ENCODE results near the gene ANKS6. TPM values are rescaled to one million over a fixed set of nuclear protein-coding genes. Genes with fewer than 3 reads are reported as not detected.

ANKS6 gene
- total and polyA plus RNA-seq, 5 donors = 3.6 to 7.9 (median 5.6) TPM

- H3K9me3 ChIP-seq (ENCODE audit: control insufficient read depth, low read length) = no peaks in the 10 kb centered on the region
- H3K4me1 ChIP-seq (ENCODE audit: control insufficient read depth, insufficient read depth, low read length) = no peaks in the 10 kb centered on the region
- 75% methylated on average over 1 of the region's 1 CpG for WGBS
- H3K27ac ChIP-seq (ENCODE audit: low read length) = no peak overlapping the region
- ATAC-seq (no peak), DNase-seq (no peak)
- intact Hi-C loops (cut with DNase I) = no loop called here
- no peaks in the 10 kb centered on the region for H3K27me3 ChIP-seq (ENCODE audit: control insufficient read depth, insufficient read depth)
- H3K4me3 ChIP-seq (ENCODE audit: low read length) = no peak overlapping the region
These were observed 5.6 kb upstream of the ANKS6 start for GRCh38 chr9:98801969-98802371.

- WGBS = 92% methylated on average over 1 of the region's 1 CpG
- DNase-seq = no peak
- no peaks in the 10 kb centered on the region for H3K4me1 ChIP-seq (ENCODE audit: control insufficient read depth, insufficient read depth, low read length)
- no peak overlapping the region for H3K27ac ChIP-seq (ENCODE audit: low read length)
- no peaks in the 10 kb centered on the region for H3K9me3 ChIP-seq (ENCODE audit: control insufficient read depth, low read length)
- H3K27me3 ChIP-seq (ENCODE audit: control insufficient read depth, insufficient read depth) = no peaks in the 10 kb centered on the region
- intact Hi-C loops (cut with DNase I) = no loop called here
- no peak overlapping the region for H3K4me3 ChIP-seq (ENCODE audit: low read length)
- ATAC-seq = no peak
These were observed 5.2 kb upstream of the ANKS6 start for GRCh38 chr9:98801561-98801960.

- no peaks in the 10 kb centered on the region for H3K9me3 ChIP-seq (ENCODE audit: control insufficient read depth, low read length)
- intact Hi-C loops (cut with DNase I) = no loop called here
- H3K4me1 ChIP-seq (ENCODE audit: control insufficient read depth, insufficient read depth, low read length) = peaks cover 2% of the 10 kb centered on the region
- no peak overlapping the region for H3K4me3 ChIP-seq (ENCODE audit: low read length)
- WGBS = 98% methylated on average over 3 of the region's 3 CpGs
- no peak overlapping the region for H3K27ac ChIP-seq (ENCODE audit: low read length)
- DNase-seq (no peak), ATAC-seq (no peak)
- H3K27me3 ChIP-seq (ENCODE audit: control insufficient read depth, insufficient read depth) = no peaks in the 10 kb centered on the region
These were observed 1.9 kb upstream of the ANKS6 start for GRCh38 chr9:98798254-98798653.

GRCh38 chr9:98797491-98797890 lies 1.1 kb upstream of the ANKS6 start:
- H3K27ac ChIP-seq (ENCODE audit: low read length) = no peak overlapping the region
- H3K27me3 ChIP-seq (ENCODE audit: control insufficient read depth, insufficient read depth) = no peaks in the 10 kb centered on the region
- intact Hi-C loops (cut with DNase I) = no loop called here
- no peak for ATAC-seq
- H3K9me3 ChIP-seq (ENCODE audit: control insufficient read depth, low read length) = no peaks in the 10 kb centered on the region
- WGBS = 90% methylated on average over 4 of the region's 4 CpGs
- no peak for DNase-seq
- no peak overlapping the region for H3K4me3 ChIP-seq (ENCODE audit: low read length)
- peaks cover 2% of the 10 kb centered on the region for H3K4me1 ChIP-seq (ENCODE audit: control insufficient read depth, insufficient read depth, low read length)

- ATAC-seq (peak; percentile 10 to 12), DNase-seq (peak in 2 of 3 donors; percentile 69 to 74)
- Histone ChIP-seq H3K27me3 (ENCODE audit: control insufficient read depth, insufficient read depth) (no peaks in the 10 kb centered on the region), H3K9me3 (ENCODE audit: control insufficient read depth, low read length) (no peaks in the 10 kb centered on the region), H3K4me3 (ENCODE audit: low read length) (peak overlapping the region; percentile 93), H3K4me1 (ENCODE audit: control insufficient read depth, insufficient read depth, low read length) (peaks cover 3% of the 10 kb centered on the region), H3K27ac (ENCODE audit: low read length) (peak overlapping the region; percentile 15)
- intact Hi-C loops (cut with DNase I) = no loop called here
- WGBS = under 1% methylated on average over 48 of the region's 48 CpGs
These were observed 388 bp downstream of the ANKS6 start for GRCh38 chr9:98795970-98796363.

GRCh38 chr9:98795295-98795955 lies 930 bp downstream of the ANKS6 start:
- H3K4me1 ChIP-seq (ENCODE audit: control insufficient read depth, insufficient read depth, low read length) = peaks cover 3% of the 10 kb centered on the region
- H3K4me3 ChIP-seq (ENCODE audit: low read length) = peak overlapping the region; percentile 93
- no peak overlapping the region for H3K27ac ChIP-seq (ENCODE audit: low read length)
- no peaks in the 10 kb centered on the region for H3K27me3 ChIP-seq (ENCODE audit: control insufficient read depth, insufficient read depth)
- intact Hi-C loops (cut with DNase I) = no loop called here
- DNase-seq (no peak), ATAC-seq (no peak)
- no peaks in the 10 kb centered on the region for H3K9me3 ChIP-seq (ENCODE audit: control insufficient read depth, low read length)
- 54% methylated on average over 12 of the region's 12 CpGs for WGBS

- no peak overlapping the region for H3K27ac ChIP-seq (ENCODE audit: low read length)
- no peaks in the 10 kb centered on the region for H3K27me3 ChIP-seq (ENCODE audit: control insufficient read depth, insufficient read depth)
- intact Hi-C loops (cut with DNase I) = no loop called here
- no peak for ATAC-seq
- H3K4me3 ChIP-seq (ENCODE audit: low read length) = no peak overlapping the region
- DNase-seq = no peak
- WGBS = 83% methylated on average over 3 of the region's 3 CpGs
- peaks cover 3% of the 10 kb centered on the region for H3K4me1 ChIP-seq (ENCODE audit: control insufficient read depth, insufficient read depth, low read length)
- H3K9me3 ChIP-seq (ENCODE audit: control insufficient read depth, low read length) = no peaks in the 10 kb centered on the region
These were observed 1.6 kb downstream of the ANKS6 start for GRCh38 chr9:98794802-98795201.

- Histone ChIP-seq H3K4me1 (ENCODE audit: control insufficient read depth, insufficient read depth, low read length) (peaks cover 3% of the 10 kb centered on the region), H3K27me3 (ENCODE audit: control insufficient read depth, insufficient read depth) (no peaks in the 10 kb centered on the region), H3K9me3 (ENCODE audit: control insufficient read depth, low read length) (no peaks in the 10 kb centered on the region), H3K4me3 (ENCODE audit: low read length) (no peak overlapping the region), H3K27ac (ENCODE audit: low read length) (no peak overlapping the region)
- DNase-seq (no peak), ATAC-seq (no peak)
- 92% methylated on average over 2 of the region's 2 CpGs for WGBS
- intact Hi-C loops (cut with DNase I) = no loop called here
These were observed 3.3 kb downstream of the ANKS6 start for GRCh38 chr9:98793031-98793430.

- Histone ChIP-seq H3K4me1 (ENCODE audit: control insufficient read depth, insufficient read depth, low read length) (peaks cover 3% of the 10 kb centered on the region), H3K27ac (ENCODE audit: low read length) (no peak overlapping the region), H3K27me3 (ENCODE audit: control insufficient read depth, insufficient read depth) (no peaks in the 10 kb centered on the region), H3K9me3 (ENCODE audit: control insufficient read depth, low read length) (no peaks in the 10 kb centered on the region), H3K4me3 (ENCODE audit: low read length) (no peak overlapping the region)
- intact Hi-C loops (cut with DNase I) = no loop called here
- ATAC-seq (no peak), DNase-seq (no peak)
- 82% methylated on average over 18 of the region's 18 CpGs for WGBS
These were observed 4.5 kb downstream of the ANKS6 start for GRCh38 chr9:98791608-98792490.

- H3K4me1 ChIP-seq (ENCODE audit: control insufficient read depth, insufficient read depth, low read length) = peaks cover 3% of the 10 kb centered on the region
- H3K27ac ChIP-seq (ENCODE audit: low read length) = no peak overlapping the region
- DNase-seq (peak; percentile 86 to 93 (median 93)), ATAC-seq (peak; percentile 90 to 92)
- 57% methylated on average over 10 of the region's 10 CpGs for WGBS
- intact Hi-C loops (cut with DNase I) = no loop called here
- H3K27me3 ChIP-seq (ENCODE audit: control insufficient read depth, insufficient read depth) = no peaks in the 10 kb centered on the region
- no peak overlapping the region for H3K4me3 ChIP-seq (ENCODE audit: low read length)
- no peaks in the 10 kb centered on the region for H3K9me3 ChIP-seq (ENCODE audit: control insufficient read depth, low read length)
These were observed 5.3 kb downstream of the ANKS6 start for GRCh38 chr9:98790842-98791607.
